ENCODE data around the gene CDKAL1. TPM values are rescaled to one million over a fixed set of nuclear protein-coding genes. Genes with fewer than 3 reads are reported as not detected.

Gene CDKAL1
- total and polyA plus RNA-seq, 11 donors: 3.2 to 14.3 (median 9.3) TPM

GRCh38 chr6:21073318-21073839 lies 539.1 kb downstream of the CDKAL1 start:
- Histone ChIP-seq H3K36me3 (no peaks in the 10 kb centered on the region), H3K4me1 (no peaks in the 10 kb centered on the region), H3K27me3 (no peaks in the 10 kb centered on the region), H3K4me3 (no peak overlapping the region), H3K9me3 (peaks cover 0 to 34% (median 3%) of the 10 kb centered on the region in 12 donors), H3K27ac (no peak overlapping the region)
- DNase-seq (no peak), ATAC-seq (no peak)
- intact Hi-C loops (cut with DNase I): no loop called here
- WGBS, 4 donors: 94 to 96% (median 95%) methylated on average over 2 of the region's 2 CpGs
- no peak for TF ChIP-seq POLR2A (IDR thresholded peaks at IDR 0.05)
- TF ChIP-seq CTCF (IDR thresholded peaks at IDR 0.05): no peak

- no peaks in the 10 kb centered on the region for H3K36me3 ChIP-seq
- no peak for DNase-seq
- no peak for ATAC-seq
- intact Hi-C loops (cut with DNase I): no loop called here
- no peak overlapping the region for H3K27ac ChIP-seq
- H3K27me3 ChIP-seq: no peaks in the 10 kb centered on the region
- H3K4me1 ChIP-seq: peaks cover 0 to under 1% (median 0%) of the 10 kb centered on the region in 12 donors
- H3K4me3 ChIP-seq: no peak overlapping the region
- H3K9me3 ChIP-seq: peaks cover 0 to 34% (median 3%) of the 10 kb centered on the region in 12 donors
- TF ChIP-seq POLR2A (IDR thresholded peaks at IDR 0.05) (no peak), CTCF (IDR thresholded peaks at IDR 0.05) (no peak)
- WGBS, 4 donors: 96 to 97% (median 96%) methylated on average over 1 of the region's 1 CpG
Observed at GRCh38 chr6:21074484-21074883, 540.2 kb downstream of the CDKAL1 start.

GRCh38 chr6:21075986-21076385 lies 541.7 kb downstream of the CDKAL1 start:
- no peak for ATAC-seq
- H3K27ac ChIP-seq: no peak overlapping the region
- WGBS, 4 donors: 92 to 94% (median 94%) methylated on average over 2 of the region's 2 CpGs

DNA sequence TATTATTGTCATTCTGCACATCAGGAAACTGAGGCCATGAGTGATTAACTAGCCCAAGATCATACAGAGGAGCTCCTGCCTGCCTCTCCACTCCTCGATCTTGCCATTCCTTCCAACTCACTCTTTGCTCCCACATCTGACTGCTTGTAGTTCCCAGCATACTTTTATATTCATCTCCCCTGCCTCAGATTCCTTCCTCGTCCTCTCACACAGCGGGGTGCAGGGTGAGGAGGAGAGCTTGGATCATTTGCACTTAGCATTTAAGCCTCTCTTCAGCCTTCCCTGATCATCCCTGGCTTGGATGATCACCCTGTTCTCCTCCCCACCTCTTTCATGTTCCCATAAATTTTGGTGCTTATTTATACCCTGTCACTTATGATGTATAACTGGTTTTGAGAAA lies 544.2 kb downstream of the CDKAL1 start:
- H3K9me3 ChIP-seq: peaks cover 0 to 19% (median 0%) of the 10 kb centered on the region in 12 donors
- no peaks in the 10 kb centered on the region for H3K27me3 ChIP-seq
- TF ChIP-seq CTCF (IDR thresholded peaks at IDR 0.05) (no peak), POLR2A (IDR thresholded peaks at IDR 0.05) (no peak)
- no peak overlapping the region for H3K27ac ChIP-seq
- DNase-seq (no peak), ATAC-seq (no peak)
- intact Hi-C loops (cut with DNase I): no loop called here
- H3K36me3 ChIP-seq: no peaks in the 10 kb centered on the region
- 95 to 98% (median 97%) methylated on average over 3 of the region's 3 CpGs for WGBS, 4 donors
- peaks cover 0 to 9% (median 0%) of the 10 kb centered on the region in 12 donors for H3K4me1 ChIP-seq
- no peak overlapping the region for H3K4me3 ChIP-seq

More at GRCh38 chr6:21075986-21076385, 541.7 kb downstream of the CDKAL1 start:
- peaks cover 0 to 34% (median 3%) of the 10 kb centered on the region in 12 donors for H3K9me3 ChIP-seq
- no peak overlapping the region for H3K4me3 ChIP-seq
- H3K27me3 ChIP-seq: no peaks in the 10 kb centered on the region
- H3K36me3 ChIP-seq: no peaks in the 10 kb centered on the region
- H3K4me1 ChIP-seq: peaks cover 0 to 9% (median 0%) of the 10 kb centered on the region in 12 donors
- TF ChIP-seq CTCF (IDR thresholded peaks at IDR 0.05): no peak
- no peak for TF ChIP-seq POLR2A (IDR thresholded peaks at IDR 0.05)
- DNase-seq: no peak
- intact Hi-C loops (cut with DNase I): no loop called here
